GM21526 (cell line): Measurements from ENCODE around the gene NAA15.
"Not testable (repeated sequence)": the region's sequence is repeated elsewhere in the genome, so short reads cannot be mapped to it uniquely, and the experiment has no call there.

ENCODE experiments used
- ATAC-seq: cut with Tn5 transposase; IDR thresholded peaks from one replicate; pipeline ENCODE4 v1.9.1; 2021; ENCODE audit warnings: moderate library complexity; ENCODE audit not compliant: unreplicated experiment, low FRiP score

Gene NAA15

DNA sequence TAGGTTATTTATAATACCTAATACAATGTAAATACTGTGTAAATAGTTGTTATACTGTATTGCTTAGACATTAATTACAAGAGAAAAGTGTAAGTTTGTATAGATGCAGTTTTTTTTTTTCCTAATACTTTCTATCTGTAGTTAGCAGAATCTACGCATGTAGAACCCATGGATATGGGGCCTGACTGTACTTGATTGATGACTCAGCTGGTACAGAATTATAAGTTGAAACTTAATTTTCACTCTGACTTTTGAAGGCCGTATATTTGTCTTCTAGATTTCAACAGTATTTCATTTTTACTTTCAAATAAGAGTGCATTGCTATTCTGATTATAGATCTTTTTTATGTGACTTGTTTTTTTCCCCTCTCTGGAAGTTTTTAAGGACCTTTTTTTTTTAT, 31.7 kb downstream of the NAA15 start:
- ATAC-seq = no peak

- no peak for ATAC-seq
These were observed 36.3 kb downstream of the NAA15 start for GRCh38 chr4:139337612-139338011.

DNA sequence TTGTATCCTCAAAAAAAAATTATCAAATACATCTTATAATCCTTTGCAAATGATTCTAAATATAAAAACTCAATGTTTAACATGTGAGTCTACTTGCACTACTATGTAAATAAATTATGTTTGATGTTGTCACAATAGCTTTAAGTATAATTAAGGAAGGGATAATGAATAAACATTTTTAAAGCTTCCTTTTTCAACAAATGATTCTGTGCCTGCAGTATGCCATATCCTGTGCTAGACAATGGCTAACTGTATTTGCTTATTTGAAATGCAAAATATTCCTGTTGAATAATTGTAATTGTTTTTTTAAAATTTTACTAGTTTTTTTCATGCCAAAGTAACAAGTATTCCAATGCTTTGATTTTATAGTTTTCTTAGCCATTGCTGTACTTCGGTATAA, 60.0 kb downstream of the NAA15 start:
- no peak for ATAC-seq

DNA sequence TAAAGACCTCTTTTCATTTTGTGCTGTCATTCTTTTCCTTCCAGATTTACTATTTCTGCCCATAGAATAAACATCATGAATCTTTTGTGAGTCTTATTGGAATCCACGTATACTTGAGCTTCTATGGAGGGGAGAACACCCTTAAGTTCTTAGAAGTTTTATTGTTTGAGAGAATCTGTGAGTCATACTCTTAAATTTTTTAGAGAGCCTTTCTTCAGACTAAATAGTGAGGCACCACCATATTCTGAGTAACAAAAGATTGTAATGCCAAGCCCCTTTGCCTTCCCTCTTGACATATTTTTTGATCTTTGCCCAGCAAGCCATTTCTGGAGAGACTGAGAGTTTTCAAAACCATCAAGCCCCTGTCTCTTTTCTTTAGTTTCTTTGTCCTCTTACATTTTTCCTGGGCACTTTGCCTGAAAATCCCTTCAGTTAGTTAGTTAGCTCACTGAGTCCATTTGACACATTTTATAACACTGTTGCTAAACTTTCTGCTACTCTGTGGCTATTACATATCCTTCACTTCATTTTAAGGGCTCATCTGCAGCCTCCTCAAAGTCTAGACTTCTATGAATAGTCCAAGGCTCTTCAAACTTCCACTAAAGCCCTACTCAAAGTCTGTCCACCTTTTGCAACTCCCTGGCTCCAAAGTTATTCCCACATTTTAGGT, 66.3 kb downstream of the NAA15 start:
- ATAC-seq = no peak

DNA sequence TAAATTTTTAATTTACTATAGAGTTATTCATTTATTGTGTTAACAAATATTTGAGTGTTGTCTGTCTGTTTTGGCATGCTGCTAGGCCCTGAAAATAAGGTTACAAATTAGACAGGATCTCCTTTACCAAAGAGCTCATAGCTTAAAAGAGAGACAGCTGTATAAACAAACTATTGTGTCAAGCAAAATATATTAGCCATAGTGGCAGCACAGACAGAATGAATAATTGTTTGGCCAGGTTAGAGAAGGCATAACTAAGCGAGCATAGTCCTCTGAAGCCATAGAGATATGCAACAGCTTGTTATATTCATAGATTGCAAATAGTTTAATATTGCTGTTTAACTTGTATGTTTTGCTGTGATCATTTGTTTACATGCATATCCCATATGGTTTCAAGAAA, 67.7 kb downstream of the NAA15 start:
- ATAC-seq = no peak

DNA sequence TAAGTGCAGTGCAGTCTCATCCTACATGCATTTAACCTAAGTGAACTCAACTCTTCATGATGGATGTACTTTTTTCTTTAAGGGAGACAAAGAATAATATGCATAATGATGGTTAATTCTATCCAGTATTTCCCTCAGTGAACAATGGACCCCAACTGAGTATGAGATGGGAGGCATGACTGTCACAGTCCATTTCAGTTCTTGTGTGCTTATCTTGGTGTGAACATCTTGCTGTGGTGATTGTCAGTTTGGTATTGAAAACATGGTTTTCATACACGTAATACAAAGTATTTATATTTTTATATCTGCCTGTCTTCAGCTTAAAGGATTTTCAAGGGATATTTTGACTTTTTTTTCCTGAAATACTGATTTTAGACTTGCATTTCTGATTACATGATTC, 72.9 kb downstream of the NAA15 start:
- no peak for ATAC-seq

GRCh38 chr4:139386421-139386820, 85.1 kb downstream of the NAA15 start:
- ATAC-seq = no peak

DNA sequence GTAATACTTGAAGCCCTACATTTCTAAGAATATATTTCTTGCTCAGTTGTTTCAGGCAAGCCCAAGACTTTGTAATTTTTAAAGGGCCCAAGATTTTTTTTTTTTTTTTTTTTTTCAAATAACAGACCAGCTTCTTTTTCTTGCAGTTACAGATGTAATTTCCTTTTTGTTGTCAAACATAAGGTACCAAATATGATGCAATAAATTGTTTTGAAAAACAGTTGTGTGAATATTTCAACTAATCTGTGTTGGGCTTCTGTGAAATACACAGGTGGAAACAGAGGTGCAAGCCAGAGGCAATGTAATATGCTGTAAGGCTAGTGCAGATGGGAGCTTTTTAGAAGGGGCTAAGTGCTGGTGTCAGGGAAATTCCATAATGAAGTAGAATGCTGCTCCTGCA, 87.8 kb downstream of the NAA15 start:
- ATAC-seq = no peak

- ATAC-seq = no peak
These were observed 88.7 kb downstream of the NAA15 start for GRCh38 chr4:139389991-139390390.

DNA sequence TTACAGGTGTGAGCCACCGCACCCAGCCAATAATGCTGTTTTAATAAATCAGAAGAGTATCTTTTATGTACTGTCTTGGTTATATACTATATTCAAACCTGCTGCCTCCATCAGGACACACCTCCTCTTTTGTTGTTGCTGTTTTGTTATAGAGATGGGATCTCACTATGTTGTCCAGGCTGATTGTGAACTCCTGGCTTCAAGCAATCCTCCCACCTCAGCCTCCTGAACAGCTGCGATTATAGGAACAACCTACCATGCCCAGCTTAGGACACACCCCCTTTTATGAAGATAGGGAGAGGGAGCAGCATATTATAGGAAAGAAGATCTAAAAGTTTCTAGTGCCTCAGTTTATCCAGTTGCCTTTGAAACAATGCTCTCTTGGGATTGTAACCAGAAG, 90.4 kb downstream of the NAA15 start:
- ATAC-seq = no peak

- ATAC-seq = no peak
These were observed 91.5 kb downstream of the NAA15 start for GRCh38 chr4:139392797-139393196.

GRCh38 chr4:139401368-139401767, 100.1 kb downstream of the NAA15 start:
- no peak for ATAC-seq

- ATAC-seq = no peak
These were observed 101.1 kb downstream of the NAA15 start for GRCh38 chr4:139402436-139402835.

DNA sequence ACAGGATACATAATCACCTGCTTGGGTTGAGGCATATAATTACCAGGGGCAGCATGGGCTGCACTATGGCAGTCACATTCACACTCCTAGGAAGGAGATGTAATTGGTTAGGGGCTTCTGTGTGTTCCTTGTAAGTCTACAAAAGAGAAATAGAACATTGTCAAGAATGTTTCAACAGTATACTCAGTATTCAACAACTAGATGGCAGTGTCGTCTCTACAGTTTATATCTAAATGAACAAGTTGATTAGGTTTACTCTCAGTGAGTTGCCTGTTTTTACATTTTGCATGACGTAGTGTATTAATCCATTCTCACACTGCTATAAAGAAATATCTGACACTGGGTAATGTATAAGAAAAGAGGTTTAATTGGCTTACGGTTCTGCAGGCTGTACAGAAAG, 102.2 kb downstream of the NAA15 start:
- no peak for ATAC-seq

GRCh38 chr4:139410312-139410711, 109.0 kb downstream of the NAA15 start:
- ATAC-seq = no peak

DNA sequence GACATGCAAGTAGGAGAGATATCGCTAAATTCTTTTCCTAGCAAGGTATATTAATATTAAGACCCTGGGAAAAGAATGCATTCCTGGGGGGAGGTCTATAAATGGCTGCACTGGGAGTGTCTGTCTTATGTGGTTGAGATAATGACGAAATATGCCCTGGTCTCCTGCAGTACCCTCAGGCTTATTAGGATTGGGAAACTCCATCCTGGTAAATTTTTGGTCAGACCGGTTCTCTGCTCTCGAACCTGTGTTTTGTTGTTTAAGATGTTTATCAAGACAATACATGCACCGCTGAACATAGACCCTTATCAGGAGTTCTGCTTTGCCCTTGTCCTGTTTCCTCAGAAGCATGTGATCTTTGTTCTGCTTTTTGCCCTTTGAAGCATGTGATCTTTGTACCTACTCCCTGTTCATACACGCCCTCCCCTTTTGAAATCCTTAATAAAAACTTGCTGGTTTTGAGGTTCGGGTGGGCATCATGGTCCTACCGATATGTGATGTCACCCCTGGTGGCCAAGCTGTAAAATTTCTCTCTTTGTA, 113.4 kb downstream of the NAA15 start:
- ATAC-seq = not testable (repeated sequence)

- ATAC-seq = no peak
These were observed 114.9 kb downstream of the NAA15 start for GRCh38 chr4:139416073-139416673.

DNA sequence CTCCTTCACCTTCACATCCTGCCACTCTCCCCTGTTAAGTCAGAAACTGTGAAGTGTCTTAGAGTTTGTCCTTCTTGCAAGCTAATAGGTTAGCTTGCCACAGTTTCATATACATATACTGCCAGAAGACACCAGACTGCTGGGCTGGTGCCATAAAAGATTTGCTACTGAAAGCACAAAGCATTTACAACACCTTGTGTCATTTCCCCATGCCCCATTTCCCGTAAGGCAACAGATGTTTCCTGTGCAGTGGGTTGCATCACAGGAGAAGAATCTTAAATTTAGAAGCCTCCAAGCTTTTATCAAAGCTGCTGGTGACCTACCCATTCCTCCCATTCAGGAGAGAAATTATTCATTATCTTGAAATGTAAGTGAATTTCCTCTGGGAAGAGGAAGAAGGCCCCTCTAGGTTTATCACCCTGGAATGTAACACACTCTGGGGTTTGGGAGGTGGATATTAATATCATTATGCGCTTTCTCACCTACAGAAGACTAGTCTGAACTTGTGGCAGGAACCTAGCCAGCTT, 118.1 kb downstream of the NAA15 start:
- no peak for ATAC-seq

- no peak for ATAC-seq
These were observed 119.3 kb downstream of the NAA15 start for GRCh38 chr4:139420652-139421051.

GRCh38 chr4:139436122-139436521, 134.8 kb downstream of the NAA15 start:
- ATAC-seq = no peak

- no peak for ATAC-seq
These were observed 136.8 kb downstream of the NAA15 start for GRCh38 chr4:139438141-139438540.

GRCh38 chr4:139441029-139441428, 139.7 kb downstream of the NAA15 start:
- ATAC-seq = no peak
